Spleen (tissue), 11 donors: ENCODE data around the gene SLC10A1. TPM values are rescaled to one million over a fixed set of nuclear protein-coding genes. Genes with fewer than 3 reads are reported as not detected.

Experiments
- DNase-seq: peaks from one replicate; pipeline ENCODE4 v3.0.0-alpha.2; 2020
- H3K27ac ChIP-seq, 8 donors: fragments of 200-600 bp; sonication (generic) in 7 of 8; 1 replicate in 4 of 8; 2 replicates in 4 of 8; pipeline versions ENCODE4 v1.5.0 to v1.8.0; 2016 to 2021; ENCODE audit warnings: inconsistent platforms in 4 of 8, mild to moderate bottlenecking in 4 of 8, moderate library complexity in 1 of 8
- H3K27me3 ChIP-seq, 7 donors: fragments of 200-600 bp; sonication (generic) in 6 of 7; replicated peaks in 1 of 7; 1 replicate in 4 of 7; 2 replicates in 3 of 7; pipeline versions ENCODE4 v1.5.0 to v1.8.0; 2016 to 2021; ENCODE audit warnings: inconsistent platforms in 3 of 7, mild to moderate bottlenecking in 1 of 7
- H3K36me3 ChIP-seq, 6 donors: fragments of 200-600 bp; sonication (generic) in 5 of 6; 1 replicate in 4 of 6; 2 replicates in 2 of 6; pipeline versions ENCODE4 v1.5.0 to v1.8.0; 2016 to 2021; ENCODE audit warnings: inconsistent platforms in 2 of 6
- H3K4me1 ChIP-seq, 6 donors: fragments of 200-600 bp; sonication (generic) in 5 of 6; 1 replicate in 3 of 6; 2 replicates in 3 of 6; pipeline versions ENCODE4 v1.5.0 to v1.8.0; 2016 to 2021; ENCODE audit warnings: inconsistent platforms in 3 of 6
- H3K4me3 ChIP-seq, 8 donors: fragments of 200-600 bp; sonication (generic) in 7 of 8; 1 replicate in 4 of 8; 2 replicates in 4 of 8; pipeline versions ENCODE4 v1.5.0 to v1.8.0; 2016 to 2021; ENCODE audit warnings: inconsistent platforms in 4 of 8, mild to moderate bottlenecking in 4 of 8, moderate library complexity in 2 of 8
- H3K9me3 ChIP-seq, 8 donors: fragments of 200-600 bp; sonication (generic) in 7 of 8; 1 replicate in 4 of 8; 2 replicates in 4 of 8; pipeline versions ENCODE4 v1.5.0 to v1.8.0; 2016 to 2021; ENCODE audit warnings: inconsistent platforms in 4 of 8
- POLR2A ChIP-seq, 3 donors: fragments of 450-650 bp; IDR thresholded peaks; one replicate each; pipeline ENCODE4 v1.5.1; 2017; ENCODE audit warnings: antibody characterized with exemption in 3 of 3, mild to moderate bottlenecking in 1 of 3
- POLR2AphosphoS5 ChIP-seq, 3 donors: sonication (generic); formaldehyde crosslinking; IDR thresholded peaks; one replicate each; pipeline ENCODE4 v1.5.1; 2017; ENCODE audit warnings: antibody characterized with exemption in 3 of 3
- WGBS, 5 donors: extraction: QIAGEN DNeasy Blood & Tissue Kit in 3 of 5; methylation state at CpG; one replicate each; pipeline versions ENCODE4 v1.1.5 to v1.1.7; 2013 to 2018; 5-methylcytosine and 5-hydroxymethylcytosine counted together
- intact Hi-C: fragments of 100-400 bp; cut with DNase I; formaldehyde crosslinking; loops from one replicate; pipeline ENCODE4 v1.15.0; 2023; ENCODE audit warnings: low total_unique reads
- polyA plus RNA-seq, 3 donors: library from polyadenylated mRNA; stranded (reverse); fragments of 200-250 nt; gene quantifications; one replicate each; pipeline ENCODE4 v1.2.1, GENCODE V29; 2013
- total RNA-seq, 7 donors: library from RNA; depleted of rRNA in 3 of 7; stranded (reverse); fragments of >200 nt in 3 of 7; fragmentation: NEBNext Ultra II Directional in 4 of 7; extraction: Animal tissue kit (Norgen Biotek cat#: 25700) in 4 of 7; gene quantifications; one replicate each; pipeline versions ENCODE4 v1.1.0 to v1.2.1, GENCODE V29; 2016 to 2021
- TF ChIP-seq, protein P1 (sequence below), 11 experiments: fragments of 200-600 bp in 7 of 11; fragments of 450-650 bp in 4 of 11; sonication (generic) in 4 of 11; IDR thresholded peaks in 8 of 11; conservative IDR thresholded peaks in 3 of 11; 1 replicate in 7 of 11; 2 replicates in 4 of 11; pipeline versions ENCODE4 v1.4.0 to v1.8.0; 2016 to 2021; ENCODE audit warnings: antibody characterized with exemption in 11 of 11, inconsistent platforms in 4 of 11, mild to moderate bottlenecking in 1 of 11
- donor health status: healthy with polysubstance abuse.
- donor health status: DM: no; HTN: no; CAD: no; lungs with moderate emphysema.
- donor health status: DM: no; HTN: no; CAD: no.
- donor health status: Bipolar disorder and iron deficiency.
- donor health status: healthy.
- donor health status: DM: no; HTN: no; CAD: no.
- donor health status: DM: yes; HTN: yes; CAD: no.

Gene SLC10A1
- total and polyA plus RNA-seq, 10 donors = not detected

DNA sequence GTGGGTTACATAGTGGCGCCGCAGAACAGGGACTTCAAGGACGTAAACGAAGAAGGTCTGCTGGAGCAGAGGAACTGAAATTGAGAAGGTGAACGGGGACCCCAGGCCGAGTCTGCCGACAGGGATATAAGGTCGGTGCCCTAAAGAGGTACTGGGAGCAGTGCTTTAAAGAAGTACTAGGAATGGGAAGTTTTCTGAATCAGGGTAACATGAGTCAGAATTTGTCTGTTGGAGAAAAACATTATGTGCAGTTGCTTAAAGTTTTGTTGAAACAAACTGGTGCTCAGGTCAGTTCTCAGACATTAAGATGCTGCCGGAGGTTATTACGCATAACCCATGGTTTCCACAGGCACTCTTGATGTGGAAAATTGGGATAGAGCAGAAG lies 14.8 kb upstream of the SLC10A1 start:
- 87 to 93% (median 93%) methylated on average over 10 of the region's 10 CpGs for WGBS, 5 donors
- Histone ChIP-seq H3K9me3 (no peaks in the 10 kb centered on the region), H3K27me3 (peaks cover 0 to 7% (median 0%) of the 10 kb centered on the region in 7 donors), H3K27ac (no peak overlapping the region), H3K4me3 (no peak overlapping the region), H3K36me3 (no peaks in the 10 kb centered on the region), H3K4me1 (no peaks in the 10 kb centered on the region)
- intact Hi-C loops = no loop called here
- no peak for TF ChIP-seq POLR2A (IDR thresholded peaks at IDR 0.05)
- TF ChIP-seq POLR2AphosphoS5 (IDR thresholded peaks at IDR 0.05) = no peak
- TF ChIP-seq, protein P1, sequence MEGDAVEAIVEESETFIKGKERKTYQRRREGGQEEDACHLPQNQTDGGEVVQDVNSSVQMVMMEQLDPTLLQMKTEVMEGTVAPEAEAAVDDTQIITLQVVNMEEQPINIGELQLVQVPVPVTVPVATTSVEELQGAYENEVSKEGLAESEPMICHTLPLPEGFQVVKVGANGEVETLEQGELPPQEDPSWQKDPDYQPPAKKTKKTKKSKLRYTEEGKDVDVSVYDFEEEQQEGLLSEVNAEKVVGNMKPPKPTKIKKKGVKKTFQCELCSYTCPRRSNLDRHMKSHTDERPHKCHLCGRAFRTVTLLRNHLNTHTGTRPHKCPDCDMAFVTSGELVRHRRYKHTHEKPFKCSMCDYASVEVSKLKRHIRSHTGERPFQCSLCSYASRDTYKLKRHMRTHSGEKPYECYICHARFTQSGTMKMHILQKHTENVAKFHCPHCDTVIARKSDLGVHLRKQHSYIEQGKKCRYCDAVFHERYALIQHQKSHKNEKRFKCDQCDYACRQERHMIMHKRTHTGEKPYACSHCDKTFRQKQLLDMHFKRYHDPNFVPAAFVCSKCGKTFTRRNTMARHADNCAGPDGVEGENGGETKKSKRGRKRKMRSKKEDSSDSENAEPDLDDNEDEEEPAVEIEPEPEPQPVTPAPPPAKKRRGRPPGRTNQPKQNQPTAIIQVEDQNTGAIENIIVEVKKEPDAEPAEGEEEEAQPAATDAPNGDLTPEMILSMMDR (IDR thresholded peaks at IDR 0.05 in 8 of 11, conservative IDR thresholded peaks at IDR 0.05 in 3 of 11) = no peak
- no peak for DNase-seq

DNA sequence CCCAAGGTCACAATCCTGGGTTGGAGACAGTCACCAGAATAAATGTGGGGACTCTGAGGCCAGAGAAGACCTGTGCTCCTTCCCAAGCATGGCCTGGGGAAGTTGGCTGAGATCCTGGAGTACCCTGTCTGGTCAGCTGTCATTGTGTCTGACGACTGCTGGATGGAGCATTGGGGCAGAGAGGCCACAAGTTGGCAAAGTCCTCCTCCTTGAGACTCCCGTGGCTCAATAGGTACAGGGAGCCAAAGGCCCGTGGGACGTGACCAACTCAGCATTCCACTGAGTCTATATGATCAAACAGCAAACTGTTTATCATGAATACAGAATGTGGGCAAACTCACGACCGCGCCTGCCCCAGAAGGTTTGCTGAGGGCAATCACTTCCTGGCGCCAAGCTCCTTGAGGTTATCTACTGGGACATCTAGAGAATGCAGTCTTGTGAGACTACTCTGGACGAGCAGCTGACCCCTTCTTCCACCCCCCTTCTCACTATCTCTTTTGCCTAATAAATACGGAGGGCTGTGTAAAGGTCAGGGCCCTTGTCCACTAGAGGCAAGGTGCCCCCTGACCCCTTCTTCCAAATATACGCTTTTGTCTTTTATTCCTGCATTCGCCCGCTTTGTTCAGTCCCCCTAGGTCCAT lies 14.3 kb upstream of the SLC10A1 start:
- WGBS, 5 donors = 81 to 89% (median 83%) methylated on average over 13 of the region's 13 CpGs
- TF ChIP-seq, protein P1 (IDR thresholded peaks at IDR 0.05 in 8 of 11, conservative IDR thresholded peaks at IDR 0.05 in 3 of 11) = no peak
- TF ChIP-seq POLR2A (IDR thresholded peaks at IDR 0.05) = no peak
- no peak for TF ChIP-seq POLR2AphosphoS5 (IDR thresholded peaks at IDR 0.05)
- Histone ChIP-seq H3K4me3 (no peak overlapping the region), H3K27me3 (peaks cover 0 to 3% (median 0%) of the 10 kb centered on the region in 7 donors), H3K36me3 (no peaks in the 10 kb centered on the region), H3K27ac (no peak overlapping the region), H3K4me1 (no peaks in the 10 kb centered on the region), H3K9me3 (no peaks in the 10 kb centered on the region)
- intact Hi-C loops = no loop called here
- DNase-seq = no peak

DNA sequence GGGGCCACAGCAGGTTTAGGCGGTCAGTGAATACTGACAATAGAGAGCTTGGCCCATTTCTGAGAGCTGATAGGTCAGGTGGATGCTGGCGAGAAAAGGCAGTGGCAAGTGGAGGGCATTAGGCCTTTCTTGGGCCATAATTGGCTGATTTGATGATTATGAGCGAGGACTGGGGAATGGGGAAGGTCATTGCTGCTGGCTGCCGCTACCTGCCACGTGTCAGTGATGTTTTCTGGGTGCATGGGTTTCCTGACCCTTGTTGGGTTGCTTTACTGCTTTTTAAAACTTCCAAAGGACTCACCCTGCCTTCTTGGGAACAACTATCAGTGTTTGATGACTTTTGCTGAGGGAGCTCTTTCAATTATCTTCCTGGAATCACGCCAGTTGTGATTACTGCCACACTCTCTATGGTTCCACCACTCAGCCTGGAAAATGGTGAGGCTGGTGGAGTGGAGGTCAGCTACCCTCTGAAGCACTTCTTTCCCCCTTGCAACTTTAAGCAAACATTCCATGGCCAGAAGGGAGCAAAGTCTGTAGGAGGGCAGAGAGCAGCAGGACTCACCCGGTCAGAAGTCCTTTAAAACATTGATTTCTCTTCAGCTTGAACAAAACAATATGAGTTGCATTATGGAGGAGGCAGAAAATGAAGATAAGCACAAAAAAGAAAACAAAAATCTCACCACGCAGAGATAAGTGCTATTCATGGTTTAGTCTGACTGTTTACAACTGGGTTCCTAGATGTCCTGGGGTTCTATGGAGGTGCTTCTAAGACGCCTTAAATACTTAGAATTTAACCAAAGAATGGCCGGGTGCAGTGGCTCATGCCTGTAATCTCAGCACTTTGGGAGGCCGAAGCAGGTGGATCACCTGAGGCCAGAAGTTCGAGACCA lies 12.1 kb upstream of the SLC10A1 start:
- H3K36me3 ChIP-seq = no peaks in the 10 kb centered on the region
- no peak for TF ChIP-seq POLR2A (IDR thresholded peaks at IDR 0.05)
- TF ChIP-seq, protein P1 (IDR thresholded peaks at IDR 0.05 in 8 of 11, conservative IDR thresholded peaks at IDR 0.05 in 3 of 11) = no peak
- no peak for TF ChIP-seq POLR2AphosphoS5 (IDR thresholded peaks at IDR 0.05)

DNA sequence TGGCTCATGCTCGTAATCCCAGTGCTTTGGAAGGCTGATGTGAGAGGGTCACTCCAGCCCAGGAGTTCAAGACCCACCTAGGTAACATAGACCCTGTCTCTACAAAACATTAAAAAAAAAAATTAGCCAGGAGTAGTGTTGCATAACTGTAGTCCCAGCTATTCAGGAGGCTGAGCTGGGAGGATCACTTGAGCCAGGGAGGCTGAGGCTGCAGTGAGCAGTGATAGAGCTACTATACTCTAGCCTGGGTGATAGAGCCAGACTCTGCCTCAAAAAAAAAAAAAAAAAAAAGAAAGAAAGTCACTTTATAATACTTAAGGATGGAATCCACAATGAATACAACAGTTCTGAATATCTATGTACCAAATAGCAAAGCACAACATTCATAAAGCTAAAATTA lies 10.2 kb upstream of the SLC10A1 start:
- no peak overlapping the region for H3K27ac ChIP-seq
- H3K36me3 ChIP-seq = no peaks in the 10 kb centered on the region
- H3K27me3 ChIP-seq = no peaks in the 10 kb centered on the region
- no peak overlapping the region for H3K4me3 ChIP-seq
- H3K4me1 ChIP-seq = no peaks in the 10 kb centered on the region
- intact Hi-C loops = no loop called here
- no peaks in the 10 kb centered on the region for H3K9me3 ChIP-seq
- TF ChIP-seq POLR2AphosphoS5 (IDR thresholded peaks at IDR 0.05) (no peak), POLR2A (IDR thresholded peaks at IDR 0.05) (no peak)
- TF ChIP-seq, protein P1 (IDR thresholded peaks at IDR 0.05 in 8 of 11, conservative IDR thresholded peaks at IDR 0.05 in 3 of 11) = no peak
- DNase-seq = no peak
- 47 to 93% (median 73%) methylated on average over 1 of the region's 1 CpG for WGBS, 5 donors

More for the DNA sequence above, 12.1 kb upstream of the SLC10A1 start:
- Histone ChIP-seq H3K4me1 (no peaks in the 10 kb centered on the region), H3K27ac (no peak overlapping the region), H3K27me3 (peaks cover 0 to 3% (median 0%) of the 10 kb centered on the region in 7 donors), H3K4me3 (no peak overlapping the region), H3K9me3 (no peaks in the 10 kb centered on the region)
- 83 to 91% (median 89%) methylated on average over 12 of the region's 12 CpGs for WGBS, 5 donors
- no peak for DNase-seq
- intact Hi-C loops = no loop called here
